Measurements from ENCODE around the gene SNF8.

The SNF8 gene

GRCh38 chr17:48933035-48933434, 11.6 kb downstream of the SNF8 start:
- DNase-seq = peak in 1 of 10 donors; percentile 50
- intact Hi-C loops (cut with DNase I) = no loop called here

- intact Hi-C loops (cut with DNase I) = no loop called here
- DNase-seq = no peak
Measured at GRCh38 chr17:48930435-48930873, 14.2 kb downstream of the SNF8 start.

- intact Hi-C loops (cut with DNase I) = no loop called here
- no peak for DNase-seq
Measured at GRCh38 chr17:48929812-48930165, 14.9 kb downstream of the SNF8 start.

- DNase-seq = no peak
- intact Hi-C loops (cut with DNase I) = no loop called here
Measured at GRCh38 chr17:48928876-48929811, 15.5 kb downstream of the SNF8 start.

- DNase-seq = no peak
- intact Hi-C loops (cut with DNase I) = no loop called here
Measured at GRCh38 chr17:48927978-48928745, 16.5 kb downstream of the SNF8 start.

GRCh38 chr17:48925991-48926342, 18.7 kb downstream of the SNF8 start:
- no peak for DNase-seq
- intact Hi-C loops (cut with DNase I) = no loop called here

GRCh38 chr17:48925251-48925990, 19.2 kb downstream of the SNF8 start:
- DNase-seq = no peak
- intact Hi-C loops (cut with DNase I) = no loop called here

GRCh38 chr17:48915459-48916282, 29.0 kb downstream of the SNF8 start:
- intact Hi-C loops (cut with DNase I) = no loop called here
- no peak for DNase-seq

- intact Hi-C loops (cut with DNase I) = no loop called here
Measured at GRCh38 chr17:48912476-48912875, 32.2 kb downstream of the SNF8 start.

GRCh38 chr17:48910370-48910769, 34.3 kb downstream of the SNF8 start:
- intact Hi-C loops (cut with DNase I) = loop anchor here (2.0 kb wide), 1 partner anchor 34 kb away; the partner anchor contains the start of gene SNF8
- peak in 1 of 10 donors; percentile 15 for DNase-seq

More at GRCh38 chr17:48912476-48912875, 32.2 kb downstream of the SNF8 start:
- DNase-seq = no peak

- intact Hi-C loops (cut with DNase I) = loop anchor here (2.0 kb wide), 1 partner anchor 35 kb away; the partner anchor contains the start of gene SNF8
- no peak for DNase-seq
Measured at GRCh38 chr17:48909783-48910182, 34.9 kb downstream of the SNF8 start.

- intact Hi-C loops (cut with DNase I) = loop anchor here (1.0 kb wide), 1 partner anchor 17 kb away; the partner anchor contains the start of gene ATP5MC1
- DNase-seq = peak; percentile 20 to 87 (median 44)
Measured at GRCh38 chr17:48908853-48909394, 35.7 kb downstream of the SNF8 start.

GRCh38 chr17:48908047-48908843, 36.4 kb downstream of the SNF8 start, which contains the start of gene UBE2Z:
Gene UBE2Z, plus strand, starts transcription at chr17:48908407. Its CDS starts 97 bp downstream, at chr17:48908504.
- peak; percentile 87 to 99 (median 94) for DNase-seq
- intact Hi-C loops (cut with DNase I) = loop anchor here (1.0 kb wide), 1 partner anchor 16 kb away; the partner anchor contains the start of gene ATP5MC1

- intact Hi-C loops (cut with DNase I) = loop anchor here (1.0 kb wide), 1 partner anchor 15 kb away; the partner anchor contains the start of gene ATP5MC1
- no peak for DNase-seq
Measured at GRCh38 chr17:48907713-48908046, 37.0 kb downstream of the SNF8 start.

- intact Hi-C loops (cut with DNase I) = no loop called here
Measured at GRCh38 chr17:48905987-48906515, 38.6 kb downstream of the SNF8 start.

GRCh38 chr17:48904428-48904827, 40.2 kb downstream of the SNF8 start:
- intact Hi-C loops (cut with DNase I) = no loop called here
- DNase-seq = no peak

More at GRCh38 chr17:48905987-48906515, 38.6 kb downstream of the SNF8 start:
- no peak for DNase-seq

- intact Hi-C loops (cut with DNase I) = no loop called here
- DNase-seq = no peak
Measured at GRCh38 chr17:48903401-48903800, 41.2 kb downstream of the SNF8 start.

- no peak for DNase-seq
- intact Hi-C loops (cut with DNase I) = no loop called here
Measured at GRCh38 chr17:48901241-48901640, 43.4 kb downstream of the SNF8 start.
